Activated T-helper 2 cell treated with anti-CD3 and anti-CD28 coated beads, Interferon-gamma antibody, Interleukin-2, Interleukin-4, amounts not matched to agents 10 μg/mL and 5 μg/mL and 100 μg/mL, durations not matched to agents 14 hours and 24 hours and 36 hours (primary cell): ENCODE data around the gene BABAM2. TPM values are rescaled to one million over a fixed set of nuclear protein-coding genes. Genes with fewer than 3 reads are reported as not detected.

Source experiments
- DNase-seq: peaks from one replicate; pipeline ENCODE4 v3.0.0; 2021; ENCODE audit warnings: low spot score
- H3K27ac Mint-ChIP-seq: one replicate; pipeline ENCODE4 v1.8.0; 2021; ENCODE audit warnings: mixed read lengths
- H3K27me3 Mint-ChIP-seq: one replicate; pipeline ENCODE4 v1.8.0; 2021; ENCODE audit warnings: low read depth, mixed read lengths
- H3K36me3 Mint-ChIP-seq: one replicate; pipeline ENCODE4 v1.8.0; 2021; ENCODE audit warnings: low read depth, mixed read lengths
- H3K4me1 Mint-ChIP-seq: one replicate; pipeline ENCODE4 v1.8.0; 2021; ENCODE audit warnings: low read depth, mixed read lengths
- H3K4me3 Mint-ChIP-seq: one replicate; pipeline ENCODE4 v1.8.0; 2021; ENCODE audit warnings: low read depth, mild to moderate bottlenecking, moderate library complexity, mixed read lengths
- H3K9me3 Mint-ChIP-seq: one replicate; pipeline ENCODE4 v1.8.0; 2021; ENCODE audit warnings: mixed read lengths
- intact Hi-C: fragments of 100-400 bp; cut with micrococcal nuclease; formaldehyde crosslinking; loops from one replicate; pipeline ENCODE4 v1.15.1; 2023
- total RNA-seq: library from RNA; stranded (reverse); gene quantifications from 2 replicates; pipeline ENCODE4 v1.2.3, GENCODE V29; 2022

BABAM2 gene
- total RNA-seq, 1 donor from 2014 or later: 49.0 TPM

DNA sequence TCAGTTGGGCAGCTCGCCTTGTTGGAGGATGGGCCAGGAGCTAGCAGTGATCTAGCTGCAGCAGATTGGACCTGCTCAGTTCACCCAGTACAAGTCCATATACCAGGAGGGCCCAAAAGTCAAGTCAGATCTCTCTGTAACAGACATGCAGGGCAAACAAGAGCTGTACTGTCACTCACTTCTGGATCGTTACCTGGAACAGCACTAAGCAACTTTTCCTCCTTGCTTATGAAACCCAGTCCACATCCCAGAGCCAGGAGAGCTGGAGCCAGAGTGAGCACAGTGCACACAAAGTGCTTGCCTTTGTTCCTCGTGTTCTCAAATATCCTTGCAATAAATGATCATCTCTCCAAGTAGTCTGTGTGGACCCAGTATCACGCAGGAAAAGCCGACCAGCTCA, 258.0 kb downstream of the BABAM2 start:
- no peak for DNase-seq
- H3K4me1 Mint-ChIP-seq: no peaks in the 10 kb centered on the region
- H3K36me3 Mint-ChIP-seq: peaks cover 23% of the 10 kb centered on the region

DNA sequence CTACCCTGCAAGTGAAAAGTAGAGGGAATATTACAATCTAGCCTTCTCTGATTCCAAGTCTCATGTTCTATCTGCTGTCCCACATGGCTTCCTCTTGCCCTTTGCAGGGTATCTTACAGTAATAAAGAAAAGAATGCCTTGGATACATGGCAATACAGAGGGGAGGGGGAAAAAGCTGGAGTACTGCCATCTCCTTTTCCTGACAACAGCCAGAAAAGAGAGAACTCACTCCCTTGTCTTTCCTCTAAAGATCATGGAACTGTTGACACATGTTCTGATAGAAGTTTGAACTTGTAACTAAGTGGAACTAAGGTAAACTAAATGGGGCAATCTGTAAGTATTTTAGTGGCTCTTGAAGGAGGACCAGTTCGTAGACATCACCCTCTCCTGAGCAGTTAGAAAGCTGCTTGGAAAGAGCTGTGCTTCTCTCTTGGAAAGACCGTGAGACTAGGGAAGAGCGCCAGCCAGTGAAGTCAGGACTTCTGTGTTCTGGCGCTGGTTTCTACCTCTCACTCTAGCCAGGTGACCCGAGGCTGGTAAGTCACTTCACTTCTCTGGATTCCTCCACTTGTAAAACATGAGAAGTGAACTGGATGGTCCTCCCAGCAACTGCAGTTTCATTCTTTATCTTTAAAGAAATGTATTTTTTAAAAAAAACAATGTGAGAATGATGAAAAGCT, 259.8 kb downstream of the BABAM2 start:
- no peaks in the 10 kb centered on the region for H3K4me1 Mint-ChIP-seq
- H3K36me3 Mint-ChIP-seq: peaks cover 39% of the 10 kb centered on the region
- intact Hi-C loops: no loop called here
- peaks cover 16% of the 10 kb centered on the region for H3K9me3 Mint-ChIP-seq
- H3K4me3 Mint-ChIP-seq: no peak overlapping the region
- DNase-seq: no peak
- no peaks in the 10 kb centered on the region for H3K27me3 Mint-ChIP-seq
- H3K27ac Mint-ChIP-seq: no peak overlapping the region

More for the DNA sequence above, 258.0 kb downstream of the BABAM2 start:
- Mint-ChIP-seq H3K27me3 (no peaks in the 10 kb centered on the region), H3K9me3 (peaks cover 4% of the 10 kb centered on the region), H3K27ac (no peak overlapping the region), H3K4me3 (no peak overlapping the region)
- intact Hi-C loops: no loop called here

DNA sequence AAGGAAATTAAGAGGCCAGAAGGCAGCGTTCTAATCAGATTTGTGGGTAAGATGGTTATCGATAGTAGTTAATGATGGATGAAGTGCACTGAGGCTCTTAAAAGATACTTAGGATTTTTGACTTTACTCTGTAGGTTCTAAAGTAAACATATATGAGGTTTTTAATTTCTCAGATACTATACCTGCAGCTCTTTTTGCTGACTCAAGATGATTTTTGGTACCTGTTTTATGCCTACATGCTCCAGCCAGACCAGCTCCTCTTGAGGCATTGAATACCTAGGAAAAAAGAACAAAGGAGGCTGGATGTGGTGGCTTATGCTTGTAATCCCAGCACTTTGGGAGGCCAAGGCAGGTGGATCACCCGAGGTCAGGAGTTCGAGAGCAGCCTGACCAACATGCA, 260.5 kb downstream of the BABAM2 start:
- H3K36me3 Mint-ChIP-seq: peaks cover 45% of the 10 kb centered on the region

DNA sequence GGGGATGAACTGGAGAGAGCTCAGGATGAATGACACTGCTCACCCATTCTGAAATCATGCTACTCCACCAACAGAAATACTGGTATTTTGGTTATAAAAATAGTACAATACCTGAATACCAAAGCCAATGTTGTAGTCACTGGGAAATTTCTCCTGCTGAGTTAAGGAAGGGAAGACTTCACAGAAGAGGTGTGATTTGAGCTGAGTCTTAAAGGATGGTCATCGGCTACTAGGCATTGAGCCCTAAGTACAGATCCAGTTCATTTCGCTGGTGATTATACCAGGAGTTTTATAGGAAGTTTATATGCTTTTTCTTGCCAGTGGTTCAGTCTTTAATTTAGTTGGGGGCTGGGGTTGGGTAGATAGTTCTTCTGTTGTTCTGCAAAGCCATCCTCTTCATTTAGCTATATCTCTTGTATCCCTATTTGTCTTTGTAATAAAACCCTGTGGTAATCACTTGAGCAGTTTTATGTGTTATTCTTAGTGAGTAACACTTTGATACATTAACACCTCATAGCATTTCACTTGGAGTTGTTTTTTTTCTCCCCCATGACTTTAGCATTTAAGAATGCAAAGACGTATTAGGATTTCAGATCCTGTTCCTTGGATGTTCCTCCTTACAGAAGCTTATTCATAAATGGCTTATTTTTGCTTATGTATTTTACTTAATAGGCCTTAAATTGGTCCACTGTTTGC, 262.2 kb downstream of the BABAM2 start:
- Mint-ChIP-seq H3K4me1 (no peaks in the 10 kb centered on the region), H3K4me3 (no peak overlapping the region), H3K9me3 (peaks cover 21% of the 10 kb centered on the region), H3K27me3 (no peaks in the 10 kb centered on the region), H3K27ac (no peak overlapping the region), H3K36me3 (peaks cover 48% of the 10 kb centered on the region)
- intact Hi-C loops: no loop called here
- DNase-seq: no peak

More for the DNA sequence above, 260.5 kb downstream of the BABAM2 start:
- Mint-ChIP-seq H3K4me3 (no peak overlapping the region), H3K27ac (no peak overlapping the region), H3K4me1 (no peaks in the 10 kb centered on the region), H3K9me3 (peaks cover 22% of the 10 kb centered on the region), H3K27me3 (no peaks in the 10 kb centered on the region)
- no peak for DNase-seq
- intact Hi-C loops: no loop called here

DNA sequence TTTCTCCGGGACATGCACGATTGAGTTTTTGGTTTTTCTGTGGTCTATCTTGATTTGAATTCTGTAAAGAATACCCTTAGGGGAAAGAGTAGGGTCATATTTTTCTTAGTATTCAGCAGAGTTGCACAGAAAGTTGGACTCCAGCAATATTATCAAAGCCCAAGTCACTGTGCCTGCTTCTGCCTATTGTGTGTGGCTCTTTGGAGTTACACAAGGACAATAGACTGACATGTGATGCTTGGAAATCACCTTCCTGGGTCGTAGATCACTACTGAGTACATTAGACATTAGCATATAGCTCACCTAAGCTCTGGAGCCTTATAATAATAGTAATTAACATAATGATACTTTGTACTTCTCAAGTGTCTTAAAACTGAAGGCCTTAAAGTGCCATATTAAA, 263.3 kb downstream of the BABAM2 start:
- peaks cover 21% of the 10 kb centered on the region for H3K9me3 Mint-ChIP-seq
- peaks cover 48% of the 10 kb centered on the region for H3K36me3 Mint-ChIP-seq
- H3K27me3 Mint-ChIP-seq: no peaks in the 10 kb centered on the region
- intact Hi-C loops: no loop called here
- no peak overlapping the region for H3K27ac Mint-ChIP-seq
- H3K4me3 Mint-ChIP-seq: no peak overlapping the region
- no peak for DNase-seq
- H3K4me1 Mint-ChIP-seq: no peaks in the 10 kb centered on the region

DNA sequence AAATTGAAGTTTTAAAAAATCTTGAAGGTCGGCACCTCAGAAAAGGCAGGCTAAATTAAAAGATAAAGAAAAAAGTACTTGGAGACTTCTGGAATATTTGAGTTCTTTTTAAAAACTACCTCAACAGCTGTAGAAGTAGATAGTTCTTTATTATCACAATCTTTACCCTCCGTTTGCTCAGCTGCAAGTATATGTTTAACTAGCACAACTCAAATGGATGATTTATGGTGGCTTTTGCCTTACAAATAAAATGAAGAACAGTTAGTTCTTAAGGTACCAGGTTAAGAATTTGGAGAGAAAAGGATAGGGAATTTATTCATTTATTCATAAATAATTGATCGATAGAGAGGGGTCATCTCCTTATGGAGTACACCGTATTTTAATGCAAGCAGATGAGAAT, 264.6 kb downstream of the BABAM2 start:
- Mint-ChIP-seq H3K4me3 (no peak overlapping the region), H3K27ac (no peak overlapping the region), H3K27me3 (no peaks in the 10 kb centered on the region), H3K9me3 (peaks cover 21% of the 10 kb centered on the region), H3K36me3 (peaks cover 44% of the 10 kb centered on the region), H3K4me1 (no peaks in the 10 kb centered on the region)
- intact Hi-C loops: no loop called here
- DNase-seq: no peak

DNA sequence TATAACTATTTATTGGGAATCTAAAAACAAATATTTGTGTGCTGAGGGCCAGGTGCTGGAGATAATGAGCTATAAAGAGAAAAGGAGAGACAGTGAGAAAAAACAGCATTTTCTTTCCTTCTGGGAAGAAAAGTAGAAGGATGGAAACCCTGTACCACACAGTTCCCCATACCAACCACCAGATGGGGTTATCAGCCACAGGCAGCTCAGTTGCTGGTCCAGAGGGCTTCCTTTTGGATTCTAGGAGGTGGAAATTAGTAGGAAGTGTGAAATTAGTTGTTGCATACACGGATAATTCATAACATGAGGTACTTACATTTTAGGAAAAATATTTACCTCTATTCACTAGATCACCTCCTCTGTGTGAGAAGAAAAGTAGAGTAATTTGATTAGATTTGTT, 265.1 kb downstream of the BABAM2 start:
- Mint-ChIP-seq H3K27ac (no peak overlapping the region), H3K9me3 (peaks cover 21% of the 10 kb centered on the region), H3K36me3 (peaks cover 44% of the 10 kb centered on the region), H3K27me3 (no peaks in the 10 kb centered on the region), H3K4me1 (no peaks in the 10 kb centered on the region), H3K4me3 (no peak overlapping the region)
- no peak for DNase-seq
- intact Hi-C loops: no loop called here

DNA sequence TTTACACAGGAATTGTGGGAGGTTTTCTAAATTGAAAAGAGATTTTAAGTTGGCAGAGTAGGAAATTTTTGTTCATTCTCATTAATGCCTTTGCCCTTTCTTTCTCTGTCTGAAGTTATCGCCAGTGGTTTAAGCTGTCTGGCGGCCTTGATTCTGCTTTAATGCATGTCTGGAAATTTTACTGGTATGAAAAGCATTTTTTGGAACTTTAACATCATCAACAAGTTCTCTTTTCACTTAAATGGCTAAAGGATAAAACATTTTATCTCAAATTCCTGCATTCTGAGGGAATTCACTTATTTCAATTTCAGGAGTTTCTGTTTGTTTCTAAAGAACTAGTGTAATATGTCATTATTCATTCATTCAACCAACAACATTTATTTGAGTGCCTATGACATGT, 268.3 kb downstream of the BABAM2 start:
- peaks cover 21% of the 10 kb centered on the region for H3K9me3 Mint-ChIP-seq
- H3K36me3 Mint-ChIP-seq: peaks cover 35% of the 10 kb centered on the region
- DNase-seq: no peak
- H3K4me3 Mint-ChIP-seq: no peak overlapping the region
- H3K4me1 Mint-ChIP-seq: no peaks in the 10 kb centered on the region
- H3K27ac Mint-ChIP-seq: no peak overlapping the region
- intact Hi-C loops: no loop called here
- H3K27me3 Mint-ChIP-seq: no peaks in the 10 kb centered on the region

DNA sequence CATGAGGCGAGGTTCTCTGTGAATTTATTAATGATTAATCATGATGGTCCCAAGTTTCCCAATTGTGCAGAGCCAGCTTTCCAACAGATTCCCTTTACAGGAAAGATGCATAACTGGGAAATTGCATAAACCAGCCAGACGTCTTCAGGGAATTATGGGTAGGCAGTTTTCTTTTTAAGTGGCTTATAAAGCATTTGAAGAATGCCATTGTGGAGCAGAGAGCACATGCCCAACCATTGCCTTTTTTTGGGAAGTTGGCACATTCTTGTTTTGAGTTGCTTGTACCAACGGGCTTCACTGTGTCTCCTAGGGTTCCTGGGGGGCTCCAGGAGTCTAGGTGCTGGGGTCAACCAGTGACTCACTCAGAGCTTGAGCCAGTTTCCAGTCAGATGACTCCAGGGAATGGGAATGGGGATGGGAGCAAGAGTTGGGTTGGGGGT, 270.5 kb downstream of the BABAM2 start:
- Mint-ChIP-seq H3K27me3 (no peaks in the 10 kb centered on the region), H3K36me3 (peaks cover 15% of the 10 kb centered on the region), H3K9me3 (peaks cover 2% of the 10 kb centered on the region), H3K4me3 (no peak overlapping the region), H3K4me1 (no peaks in the 10 kb centered on the region), H3K27ac (no peak overlapping the region)
- intact Hi-C loops: no loop called here
- DNase-seq: no peak

DNA sequence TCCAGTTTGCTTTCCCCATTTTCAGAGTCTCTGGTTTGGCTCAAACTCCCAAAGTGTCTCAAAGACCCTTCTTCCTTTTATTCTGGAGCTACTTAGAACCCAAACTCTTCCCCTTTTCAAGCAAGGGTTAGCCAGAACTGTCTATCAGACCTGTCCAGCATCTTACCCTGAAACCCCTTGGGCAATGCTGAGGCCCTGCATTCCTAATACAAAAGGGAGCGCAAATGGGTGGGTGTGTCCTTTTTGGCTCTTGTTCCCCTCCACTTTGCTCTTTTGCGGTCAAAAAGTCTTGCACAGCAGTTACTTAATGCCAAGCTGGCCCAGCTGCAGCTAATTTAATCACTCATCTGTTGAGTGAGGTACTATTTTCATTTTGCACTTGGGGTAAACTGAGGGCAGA, 270.9 kb downstream of the BABAM2 start:
- no peak overlapping the region for H3K27ac Mint-ChIP-seq
- no peaks in the 10 kb centered on the region for H3K9me3 Mint-ChIP-seq
- intact Hi-C loops: no loop called here
- H3K4me3 Mint-ChIP-seq: no peak overlapping the region
- peaks cover 13% of the 10 kb centered on the region for H3K36me3 Mint-ChIP-seq
- no peak for DNase-seq
- H3K4me1 Mint-ChIP-seq: no peaks in the 10 kb centered on the region
- H3K27me3 Mint-ChIP-seq: no peaks in the 10 kb centered on the region

DNA sequence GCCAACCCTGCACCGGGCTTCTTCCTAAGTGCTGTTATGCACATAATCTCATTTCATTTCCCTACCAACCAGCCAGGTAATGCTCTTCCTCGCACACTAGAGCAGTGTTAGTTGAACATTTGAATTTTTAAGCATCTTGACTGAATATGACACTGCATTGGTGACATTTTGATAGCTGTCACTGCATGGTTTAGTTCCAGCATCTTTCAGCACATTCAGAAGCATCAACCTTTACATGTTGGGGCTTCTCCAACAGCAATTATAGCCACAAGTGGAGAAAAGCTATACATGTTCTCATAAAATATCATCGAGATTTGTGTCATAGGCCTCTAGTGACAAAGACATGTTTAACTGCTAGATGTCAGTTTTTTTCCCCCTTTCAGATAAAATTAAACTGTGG, 272.0 kb downstream of the BABAM2 start:
- no peak for DNase-seq
- H3K27ac Mint-ChIP-seq: no peak overlapping the region
- no peak overlapping the region for H3K4me3 Mint-ChIP-seq
- H3K27me3 Mint-ChIP-seq: no peaks in the 10 kb centered on the region
- no peaks in the 10 kb centered on the region for H3K9me3 Mint-ChIP-seq
- H3K36me3 Mint-ChIP-seq: peaks cover 9% of the 10 kb centered on the region
- intact Hi-C loops: no loop called here
- no peaks in the 10 kb centered on the region for H3K4me1 Mint-ChIP-seq

DNA sequence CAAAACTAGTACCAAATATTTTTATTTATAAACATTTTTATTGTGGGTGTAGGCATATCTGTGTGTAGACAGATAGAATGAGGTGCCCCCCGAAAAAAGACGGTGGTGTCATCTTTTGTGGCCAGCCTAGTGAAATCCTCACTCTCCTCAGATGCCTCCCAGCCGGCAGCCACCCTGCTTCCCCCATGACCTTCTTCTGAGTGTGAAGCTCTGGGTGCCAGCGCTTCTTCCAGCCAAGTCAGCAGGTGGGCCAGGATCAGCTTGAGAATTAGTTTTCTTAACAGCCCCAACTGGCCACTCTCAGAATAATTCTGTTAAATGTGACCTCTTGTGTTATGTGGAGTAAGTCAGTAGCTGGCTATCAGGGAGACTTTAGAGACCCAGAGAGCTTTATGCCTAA, 272.5 kb downstream of the BABAM2 start:
- no peaks in the 10 kb centered on the region for H3K27me3 Mint-ChIP-seq
- H3K4me3 Mint-ChIP-seq: no peak overlapping the region
- H3K4me1 Mint-ChIP-seq: no peaks in the 10 kb centered on the region
- peaks cover 9% of the 10 kb centered on the region for H3K36me3 Mint-ChIP-seq
- no peak overlapping the region for H3K27ac Mint-ChIP-seq
- intact Hi-C loops: no loop called here
- H3K9me3 Mint-ChIP-seq: no peaks in the 10 kb centered on the region
- DNase-seq: no peak

DNA sequence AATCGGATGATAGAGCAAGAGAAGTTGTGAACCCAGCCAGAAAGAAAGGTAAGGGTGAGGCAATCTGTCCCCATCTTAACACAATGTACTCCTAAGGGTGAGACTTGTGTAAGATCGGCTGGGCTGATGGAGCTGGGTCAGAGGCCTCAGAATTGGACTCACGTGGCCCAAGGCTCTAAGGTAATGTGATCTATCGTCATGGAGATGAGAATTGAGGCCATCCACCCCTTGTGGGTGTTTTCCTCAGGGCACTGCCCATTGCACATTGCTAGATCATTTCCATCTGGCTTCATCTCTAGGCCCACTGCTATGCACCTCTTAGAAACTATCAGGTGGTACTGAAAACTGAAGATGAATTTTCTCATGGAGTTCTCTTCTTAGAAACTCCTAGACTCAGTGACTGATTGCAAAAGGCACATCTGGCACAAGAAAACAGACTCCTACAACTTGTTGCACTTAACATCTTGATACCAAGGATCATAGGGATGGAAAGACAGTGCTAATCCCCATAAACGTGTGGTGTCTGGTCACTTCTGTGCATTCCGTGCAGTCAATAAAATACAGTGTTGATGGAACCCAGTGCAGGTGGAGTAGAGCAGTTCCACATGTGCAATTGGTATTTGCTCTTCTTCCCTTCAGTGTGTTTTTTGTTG, 273.2 kb downstream of the BABAM2 start:
- no peaks in the 10 kb centered on the region for H3K27me3 Mint-ChIP-seq
- no peak overlapping the region for H3K27ac Mint-ChIP-seq
- DNase-seq: no peak
- H3K4me1 Mint-ChIP-seq: no peaks in the 10 kb centered on the region
- intact Hi-C loops: no loop called here
- H3K4me3 Mint-ChIP-seq: no peak overlapping the region
- no peaks in the 10 kb centered on the region for H3K9me3 Mint-ChIP-seq
- H3K36me3 Mint-ChIP-seq: peaks cover 5% of the 10 kb centered on the region
